Left colon (tissue), 2 donors: ENCODE measurements around the gene CLDN6. TPM values are rescaled to one million over a fixed set of nuclear protein-coding genes. Genes with fewer than 3 reads are reported as not detected.

Experiments used
- ATAC-seq: fragments of 200-7000 bp; cut with Tn5 transposase; one replicate; pipeline ENCODE4 v1.9.1; 2020; ENCODE audit warnings: mild to moderate bottlenecking, moderate library complexity
- DNase-seq, 2 donors: peaks; one replicate each; pipeline ENCODE4 v3.0.0-alpha.2; 2020
- intact Hi-C, 2 donors: fragments of 100-400 bp; cut with DNase I in 1 of 2; cut with micrococcal nuclease in 1 of 2; formaldehyde crosslinking; loops; one replicate each; pipeline versions ENCODE4 v1.11.2 to v1.14.0; 2022; cut with DNase I, micrococcal nuclease
- total RNA-seq, 2 donors: library from RNA; stranded (reverse); fragmentation: NEBNext Ultra II Directional; extraction: Animal tissue kit (Norgen Biotek cat#: 25700); gene quantifications; one replicate each; pipeline ENCODE4 v1.2.1, GENCODE V29; 2021
- donor health status: DM: no; HTN: no; CAD: no.
- donor health status: DM: yes; HTN: yes; CAD: no.

Gene CLDN6
- total RNA-seq, 2 donors from 2014 or later = not detected

GRCh38 chr16:2980227-2981176, 37.5 kb downstream of the CLDN6 start, which contains the start of gene PKMYT1:
PKMYT1 (minus strand) TSS chr16:2980446; CDS start chr16:2979657, 789 bp downstream.
- DNase-seq (peak; percentile 84 to 95), ATAC-seq (peak; percentile 85)
- intact Hi-C loops = no loop called here

GRCh38 chr16:2979669-2980226, 38.2 kb downstream of the CLDN6 start:
- intact Hi-C loops = no loop called here
- DNase-seq (peak in 1 of 2 donors; percentile 35), ATAC-seq (no peak)

GRCh38 chr16:2977440-2977839, 40.5 kb downstream of the CLDN6 start:
- intact Hi-C loops = no loop called here
- DNase-seq = peak; percentile 64 to 65

GRCh38 chr16:2976673-2977072, 41.3 kb downstream of the CLDN6 start:
- ATAC-seq (no peak), DNase-seq (no peak)
- intact Hi-C loops = no loop called here

More at GRCh38 chr16:2977440-2977839, 40.5 kb downstream of the CLDN6 start:
- peak; percentile 47 for ATAC-seq

GRCh38 chr16:2976201-2976600, 41.8 kb downstream of the CLDN6 start:
- intact Hi-C loops = no loop called here
- DNase-seq = no peak
- no peak for ATAC-seq

GRCh38 chr16:2975161-2975795, 42.7 kb downstream of the CLDN6 start:
- DNase-seq = no peak
- no peak for ATAC-seq
- intact Hi-C loops = no loop called here

GRCh38 chr16:2974319-2975056, 43.5 kb downstream of the CLDN6 start:
- DNase-seq = no peak
- no peak for ATAC-seq
- intact Hi-C loops = no loop called here

GRCh38 chr16:2973605-2974318, 44.2 kb downstream of the CLDN6 start:
- intact Hi-C loops = no loop called here
- DNase-seq (no peak), ATAC-seq (no peak)

- intact Hi-C loops = no loop called here
- DNase-seq = no peak
- ATAC-seq = no peak
Observed at GRCh38 chr16:2973093-2973492, 44.9 kb downstream of the CLDN6 start.

- intact Hi-C loops = no loop called here
- ATAC-seq = no peak
- DNase-seq = no peak
Observed at GRCh38 chr16:2971985-2972784, 45.8 kb downstream of the CLDN6 start.

- intact Hi-C loops = no loop called here
- DNase-seq = no peak
- no peak for ATAC-seq
Observed at GRCh38 chr16:2971134-2971984, 46.6 kb downstream of the CLDN6 start.

- DNase-seq (no peak), ATAC-seq (no peak)
- intact Hi-C loops = no loop called here
Observed at GRCh38 chr16:2970563-2970962, 47.4 kb downstream of the CLDN6 start.

GRCh38 chr16:2969545-2970521, 48.1 kb downstream of the CLDN6 start:
- ATAC-seq = peak; percentile 38
- intact Hi-C loops = no loop called here

GRCh38 chr16:2968738-2969544, 49.0 kb downstream of the CLDN6 start, which contains the start of gene PAQR4:
PAQR4 (plus strand) TSS chr16:2969348; CDS start chr16:2969675, 327 bp downstream.
- ATAC-seq (peak; percentile 78), DNase-seq (peak; percentile 85 to 88)
- intact Hi-C loops = no loop called here

More at GRCh38 chr16:2969545-2970521, 48.1 kb downstream of the CLDN6 start:
- DNase-seq = peak; percentile 73 to 81

- ATAC-seq (peak; percentile 13), DNase-seq (peak; percentile 47 to 67)
- intact Hi-C loops = no loop called here
Observed at GRCh38 chr16:2968368-2968737, 49.6 kb downstream of the CLDN6 start.
